Erythroblast (primary cell): ENCODE results near the gene ADGRV1.

Experiments used
- DNase-seq, 2 experiments: peaks; one replicate each; lab custom pipeline; 2025; lab: John Stamatoyannopoulos, UW
- GATA1 ChIP-seq: IDR thresholded peaks from 2 replicates; pipeline ENCODE4 v1.6.1; 2011; ENCODE audit warnings: low read depth, mild to moderate bottlenecking, control low read depth, low read length, moderate library complexity
- POLR2A ChIP-seq: IDR thresholded peaks from 2 replicates; pipeline ENCODE4 v1.6.1; 2011; ENCODE audit warnings: mild to moderate bottlenecking, low read length

The ADGRV1 gene

GRCh38 chr5:91103353-91104061, 544.9 kb downstream of the ADGRV1 start:
- DNase-seq, result no peak
- TF ChIP-seq GATA1 (no peak), POLR2A (no peak)

- no peak for TF ChIP-seq POLR2A
- DNase-seq, result no peak
Measured at GRCh38 chr5:91104062-91104448, 545.5 kb downstream of the ADGRV1 start.

- TF ChIP-seq POLR2A (no peak), GATA1 (no peak)
- DNase-seq, result no peak
Measured at GRCh38 chr5:91106842-91107511, 548.4 kb downstream of the ADGRV1 start.

GRCh38 chr5:91109634-91110033, 551.0 kb downstream of the ADGRV1 start:
- TF ChIP-seq POLR2A, result no peak
- no peak for TF ChIP-seq GATA1
- no peak for DNase-seq

- TF ChIP-seq POLR2A, result no peak
- TF ChIP-seq GATA1, result no peak
- no peak for DNase-seq
Measured at GRCh38 chr5:91110686-91111085, 552.1 kb downstream of the ADGRV1 start.

GRCh38 chr5:91111473-91112238, 553.1 kb downstream of the ADGRV1 start:
- no peak for DNase-seq
- no peak for TF ChIP-seq POLR2A
- TF ChIP-seq GATA1, result no peak

GRCh38 chr5:91114658-91115057, 556.1 kb downstream of the ADGRV1 start:
- no peak for TF ChIP-seq GATA1
- TF ChIP-seq POLR2A, result no peak
- DNase-seq, result no peak

- no peak for DNase-seq
- no peak for TF ChIP-seq GATA1
- TF ChIP-seq POLR2A, result no peak
Measured at GRCh38 chr5:91118354-91118753, 559.8 kb downstream of the ADGRV1 start.

- no peak for DNase-seq
- TF ChIP-seq GATA1 (no peak), POLR2A (no peak)
Measured at GRCh38 chr5:91118796-91119195, 560.2 kb downstream of the ADGRV1 start.

- no peak for DNase-seq
- TF ChIP-seq POLR2A (no peak), GATA1 (no peak)
Measured at GRCh38 chr5:91119217-91119616, 560.6 kb downstream of the ADGRV1 start.

- DNase-seq, result no peak
- no peak for TF ChIP-seq POLR2A
- TF ChIP-seq GATA1, result no peak
Measured at GRCh38 chr5:91119981-91120850, 561.6 kb downstream of the ADGRV1 start.

- no peak for DNase-seq
- no peak for TF ChIP-seq GATA1
- no peak for TF ChIP-seq POLR2A
Measured at GRCh38 chr5:91121347-91121993, 562.9 kb downstream of the ADGRV1 start.

- no peak for DNase-seq
Measured at GRCh38 chr5:91122651-91123050, 564.1 kb downstream of the ADGRV1 start.

GRCh38 chr5:91123291-91123690, 564.7 kb downstream of the ADGRV1 start:
- DNase-seq, result no peak
- TF ChIP-seq GATA1 (no peak), POLR2A (no peak)

More at GRCh38 chr5:91122651-91123050, 564.1 kb downstream of the ADGRV1 start:
- TF ChIP-seq POLR2A (no peak), GATA1 (no peak)
